Measurements from ENCODE around the gene RABL6.

- TF ChIP-seq YY1 (IDR thresholded peaks at IDR 0.05; ENCODE audit: insufficient read depth, insufficient read length): no peak
- no peak for TF ChIP-seq SUZ12 (IDR thresholded peaks at IDR 0.05; ENCODE audit: extremely low read depth, insufficient read depth, insufficient read length)
Measured at GRCh38 chr9:136787690-136788400, 19.9 kb upstream of the RABL6 start.
